Panc1 (cell line): ENCODE measurements around the gene TEX264. TPM values are rescaled to one million over a fixed set of nuclear protein-coding genes. Genes with fewer than 3 reads are reported as not detected.

Source experiments
- ATAC-seq: fragments of 200-7000 bp; cut with Tn5 transposase; 2 replicates; pipeline ENCODE4 v1.9.1; 2020; ENCODE audit warnings: mild to moderate bottlenecking, moderate library complexity
- BruUV-seq: library from RNA; stranded (reverse); fragments of 400-500 nt; replicated peaks from 2 replicates; lab custom pipeline; 2021; lab: Mats Ljungman, UMichigan
- CTCF ChIA-PET: fragments of 300-600 bp; sonication (Branson Sonifier 250); formaldehyde crosslinking; loops from one replicate; lab custom pipeline; 2022; ENCODE audit warnings: antibody characterized with exemption; lab: Charles Lee
- POLR2A ChIA-PET: fragments of 300-600 bp; sonication (Branson Sonifier 250); formaldehyde crosslinking; loops from one replicate; lab custom pipeline; 2022; ENCODE audit warnings: antibody characterized with exemption; lab: Charles Lee
- DNase-seq: peaks from one replicate; pipeline ENCODE4 v3.0.0-alpha.2; 2010; ENCODE audit warnings: low read depth, low spot score
- H3K27ac ChIP-seq: 2 replicates; pipeline ENCODE4 v1.5.1; 2011; ENCODE audit warnings: mild to moderate bottlenecking, low read length, inconsistent platforms
- H3K27me3 ChIP-seq: fragments of 200-500 bp; sonication (Bioruptor generic); 2 replicates; pipeline ENCODE4 v1.6.0; 2014; ENCODE audit warnings: low read length, inconsistent platforms; ENCODE audit not compliant: control insufficient read depth, insufficient read depth
- H3K36me3 ChIP-seq: fragments of 200-500 bp; sonication (Bioruptor generic); 2 replicates; pipeline ENCODE4 v1.5.1; 2014; ENCODE audit warnings: inconsistent platforms, mild to moderate bottlenecking, low read length, moderate library complexity; ENCODE audit not compliant: control insufficient read depth, insufficient read depth
- H3K4me1 ChIP-seq: 2 replicates; pipeline ENCODE4 v1.5.1; 2011; ENCODE audit warnings: inconsistent platforms, mild to moderate bottlenecking, low read length, moderate library complexity; ENCODE audit not compliant: control insufficient read depth, insufficient read depth
- H3K4me3 ChIP-seq, 2 experiments: 2 replicates each; pipeline ENCODE4 v1.5.1; 2011 to 2012; ENCODE audit warnings: low read depth in 2 of 2, low read length in 2 of 2, mild to moderate bottlenecking in 2 of 2, inconsistent platforms in 1 of 2, moderate library complexity in 1 of 2
- H3K9me3 ChIP-seq: fragments of 200-500 bp; sonication (Bioruptor generic); 2 replicates; pipeline ENCODE4 v1.5.1; 2014; ENCODE audit warnings: low read depth, mild to moderate bottlenecking, inconsistent platforms, low read length, moderate library complexity; ENCODE audit not compliant: control insufficient read depth, insufficient read depth
- CTCF ChIP-seq: fragments of 450-650 bp; IDR thresholded peaks from 2 replicates; pipeline ENCODE4 v1.5.1; 2017; ENCODE audit warnings: mild to moderate bottlenecking
- POLR2AphosphoS5 ChIP-seq: IDR thresholded peaks from 2 replicates; pipeline ENCODE4 v1.6.1; 2012; ENCODE audit warnings: mild to moderate bottlenecking, low read depth, low read length, moderate library complexity
- REST ChIP-seq, 2 experiments: IDR thresholded peaks; 2 replicates each; pipeline ENCODE4 v1.6.1; 2011 to 2012; ENCODE audit warnings: low read depth in 2 of 2, control low read depth in 1 of 2, low read length in 1 of 2, mild to moderate bottlenecking in 1 of 2, moderate library complexity in 1 of 2; ENCODE audit not compliant: insufficient read depth in 1 of 2
- SIN3A ChIP-seq: IDR thresholded peaks from 2 replicates; pipeline ENCODE4 v1.6.1; 2012; ENCODE audit warnings: low read depth, mild to moderate bottlenecking, low read length, moderate library complexity, borderline replicate concordance; ENCODE audit not compliant: insufficient read depth
- TCF7L2 ChIP-seq: IDR thresholded peaks from 2 replicates; pipeline ENCODE4 v1.6.1; 2011; ENCODE audit warnings: mild to moderate bottlenecking, low read depth, low read length, inconsistent platforms
- in situ Hi-C: cut with HindIII; loops from 2 replicates; pipeline ENCODE4 v1.10.0; 2016; ENCODE audit warnings: low sequenced_read_pairs, low pct_unique_long_range_greater_than_20kb
- intact Hi-C: fragments of 100-400 bp; cut with micrococcal nuclease; formaldehyde crosslinking; loops from one replicate; pipeline ENCODE4 v1.10.0; 2022; ENCODE audit not compliant: unreplicated experiment
- total RNA-seq: library from RNA; stranded (reverse); gene quantifications from one replicate; pipeline ENCODE4 v1.2.1, GENCODE V29; 2021; ENCODE audit not compliant: unreplicated experiment

Gene TEX264
- total RNA-seq, 1 experiment from 2014 or later: 45.8 TPM

DNA sequence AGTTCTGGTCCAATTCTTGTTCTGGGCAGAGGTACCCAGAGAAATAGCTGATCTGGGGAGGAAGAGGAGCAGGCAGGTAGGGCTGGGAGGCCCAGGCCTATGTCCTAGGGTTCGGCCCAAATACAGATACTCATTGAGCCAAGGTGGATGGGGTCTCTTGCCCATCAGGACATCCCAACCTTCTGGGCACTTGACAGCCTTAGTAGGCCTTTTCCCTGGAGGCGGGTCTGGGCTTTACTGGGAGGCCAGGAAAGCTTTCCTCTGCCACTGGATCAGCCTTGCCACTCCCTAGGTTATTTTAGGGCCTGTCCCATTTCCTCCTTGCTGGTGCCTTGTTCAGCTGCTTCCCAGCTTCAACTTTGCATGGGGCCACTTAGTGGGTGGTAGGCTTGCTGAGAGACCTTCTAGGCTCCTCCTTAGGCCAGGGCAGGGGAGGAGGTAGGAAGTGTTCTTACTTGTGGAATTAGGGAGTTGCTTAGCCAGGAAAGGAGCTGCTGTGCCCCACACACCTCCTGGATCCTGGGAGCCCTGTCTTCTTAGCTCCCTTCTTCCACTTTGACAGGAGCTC lies 9.7 kb downstream of the TEX264 start:
- no TSS peak for BruUV-seq
- Histone ChIP-seq H3K36me3 (no peaks in the 10 kb centered on the region), H3K27ac (no peak overlapping the region)

GRCh38 chr3:51681453-51681852 lies 10.4 kb downstream of the TEX264 start:
- POLR2A ChIA-PET: no interaction called here

More for the DNA sequence above, 9.7 kb downstream of the TEX264 start:
- Histone ChIP-seq H3K4me3 (no peak overlapping the region), H3K9me3 (no peaks in the 10 kb centered on the region), H3K4me1 (no peaks in the 10 kb centered on the region), H3K27me3 (no peaks in the 10 kb centered on the region)
- intact Hi-C loops: loop anchor here (5.0 kb wide), 1 partner anchor 178 kb away; the partner anchor contains the start of gene DCAF1
- DNase-seq (no peak), ATAC-seq (no peak)
- ChIA-PET CTCF (interaction anchor here (0.7 kb wide), 1 partner anchor 180 kb away, joined by 3 read pairs; the partner anchor contains the start of gene DCAF1), POLR2A (no interaction called here)
- in situ Hi-C loops: no loop called here
- TF ChIP-seq TCF7L2 (no peak), REST (IDR thresholded peaks at IDR 0.05; ENCODE audit: insufficient read depth in 1 of 2, low read depth in 2 of 2, low read length in 1 of 2) (no peak), SIN3A (no peak), POLR2AphosphoS5 (no peak), CTCF (no peak)

More at GRCh38 chr3:51681453-51681852, 10.4 kb downstream of the TEX264 start:
- Histone ChIP-seq H3K27me3 (no peaks in the 10 kb centered on the region), H3K27ac (no peak overlapping the region), H3K36me3 (no peaks in the 10 kb centered on the region), H3K4me3 (no peak overlapping the region), H3K9me3 (no peaks in the 10 kb centered on the region), H3K4me1 (no peaks in the 10 kb centered on the region)
- DNase-seq (no peak), ATAC-seq (no peak)
- CTCF ChIA-PET: interaction anchor here (1.0 to 1.1 kb wide), 2 partner anchors 11 to 180 kb away, joined by 4 to 11 read pairs; no protein-coding TSS in a partner anchor
- intact Hi-C loops (loop anchor here (5.0 kb wide), 1 partner anchor 179 kb away; the partner anchor contains the start of gene DCAF1), in situ Hi-C loops (no loop called here)
- no TSS peak for BruUV-seq
- TF ChIP-seq POLR2AphosphoS5 (no peak), SIN3A (no peak), REST (IDR thresholded peaks at IDR 0.05; ENCODE audit: insufficient read depth in 1 of 2, low read depth in 2 of 2, low read length in 1 of 2) (no peak), TCF7L2 (no peak), CTCF (no peak)
